ENCODE results near the gene ZC3H13. TPM values are rescaled to one million over a fixed set of nuclear protein-coding genes. Genes with fewer than 3 reads are reported as not detected.

Gene ZC3H13, protein sequence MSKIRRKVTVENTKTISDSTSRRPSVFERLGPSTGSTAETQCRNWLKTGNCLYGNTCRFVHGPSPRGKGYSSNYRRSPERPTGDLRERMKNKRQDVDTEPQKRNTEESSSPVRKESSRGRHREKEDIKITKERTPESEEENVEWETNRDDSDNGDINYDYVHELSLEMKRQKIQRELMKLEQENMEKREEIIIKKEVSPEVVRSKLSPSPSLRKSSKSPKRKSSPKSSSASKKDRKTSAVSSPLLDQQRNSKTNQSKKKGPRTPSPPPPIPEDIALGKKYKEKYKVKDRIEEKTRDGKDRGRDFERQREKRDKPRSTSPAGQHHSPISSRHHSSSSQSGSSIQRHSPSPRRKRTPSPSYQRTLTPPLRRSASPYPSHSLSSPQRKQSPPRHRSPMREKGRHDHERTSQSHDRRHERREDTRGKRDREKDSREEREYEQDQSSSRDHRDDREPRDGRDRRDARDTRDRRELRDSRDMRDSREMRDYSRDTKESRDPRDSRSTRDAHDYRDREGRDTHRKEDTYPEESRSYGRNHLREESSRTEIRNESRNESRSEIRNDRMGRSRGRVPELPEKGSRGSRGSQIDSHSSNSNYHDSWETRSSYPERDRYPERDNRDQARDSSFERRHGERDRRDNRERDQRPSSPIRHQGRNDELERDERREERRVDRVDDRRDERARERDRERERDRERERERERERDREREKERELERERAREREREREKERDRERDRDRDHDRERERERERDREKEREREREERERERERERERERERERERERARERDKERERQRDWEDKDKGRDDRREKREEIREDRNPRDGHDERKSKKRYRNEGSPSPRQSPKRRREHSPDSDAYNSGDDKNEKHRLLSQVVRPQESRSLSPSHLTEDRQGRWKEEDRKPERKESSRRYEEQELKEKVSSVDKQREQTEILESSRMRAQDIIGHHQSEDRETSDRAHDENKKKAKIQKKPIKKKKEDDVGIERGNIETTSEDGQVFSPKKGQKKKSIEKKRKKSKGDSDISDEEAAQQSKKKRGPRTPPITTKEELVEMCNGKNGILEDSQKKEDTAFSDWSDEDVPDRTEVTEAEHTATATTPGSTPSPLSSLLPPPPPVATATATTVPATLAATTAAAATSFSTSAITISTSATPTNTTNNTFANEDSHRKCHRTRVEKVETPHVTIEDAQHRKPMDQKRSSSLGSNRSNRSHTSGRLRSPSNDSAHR (N-terminal part only)
- total RNA-seq (2014; rRNA removed; shearing (Covaris generic)) = 14.3 and 14.8 TPM in 2 replicates

DNA sequence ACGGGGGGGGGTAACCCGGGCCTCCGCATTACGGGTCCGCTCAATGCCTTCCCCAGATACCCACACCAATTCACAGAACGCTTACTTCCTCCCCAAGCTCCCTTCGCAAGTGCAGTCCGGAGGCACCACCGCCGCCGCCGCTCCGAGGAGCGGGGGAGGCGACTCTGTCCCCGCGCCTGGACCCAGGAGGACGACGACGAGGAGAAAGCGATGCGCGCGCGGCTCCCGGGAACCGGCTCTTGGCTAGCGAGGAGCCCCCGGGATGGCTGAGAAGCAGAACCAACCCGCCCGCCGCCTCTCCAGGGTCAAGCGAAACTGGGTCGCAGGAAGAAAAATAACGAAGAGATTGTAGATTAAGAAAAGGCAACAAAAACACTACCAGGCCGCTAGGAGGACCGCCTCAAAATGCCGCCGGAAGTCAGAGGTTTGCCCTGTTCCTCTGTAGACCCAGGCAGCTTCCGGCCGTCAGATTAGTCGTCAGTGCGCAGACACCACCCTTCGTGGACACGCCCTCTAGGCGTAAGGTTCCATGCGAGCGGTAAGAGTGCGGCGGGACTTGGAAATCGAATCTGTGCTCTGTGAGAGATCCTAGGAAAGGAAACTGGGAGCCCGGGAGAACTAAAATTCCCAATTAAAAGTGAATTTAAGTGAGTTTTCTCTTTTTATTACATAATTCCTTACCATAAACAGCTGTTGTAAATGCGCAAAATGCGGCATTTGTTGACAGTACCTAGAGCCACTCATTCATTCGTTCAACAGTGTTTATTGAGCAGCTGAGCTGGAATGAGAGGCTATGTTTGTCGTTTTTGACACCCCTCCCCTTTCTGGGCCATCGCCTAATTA is at the start of gene ZC3H13:
Gene ZC3H13 (minus strand): TSS at position 428 of the 843 bp plus-strand sequence. CDS start 7,239 bp downstream, outside the sequence.
- DNase-seq (ENCODE audit: low spot score) = peak; percentile 98

DNA sequence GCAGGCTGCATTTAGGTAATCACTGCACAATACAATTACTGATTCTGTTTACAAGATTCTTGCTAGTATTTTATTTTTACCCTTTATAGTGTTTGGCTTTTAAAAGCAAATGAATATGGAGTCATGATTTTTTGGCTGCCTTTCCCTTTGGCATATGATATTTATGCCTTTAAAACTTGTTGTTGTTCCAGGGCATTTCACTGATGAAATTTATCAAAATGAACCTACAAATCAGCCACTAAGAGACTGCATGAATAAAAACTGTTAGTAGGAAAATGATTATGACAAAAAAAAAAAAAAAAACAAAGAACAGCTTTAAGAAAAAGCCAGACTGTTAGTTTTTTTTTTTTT is 49.7 kb upstream of the ZC3H13 start:
- no peak for DNase-seq (ENCODE audit: low spot score)

DNA sequence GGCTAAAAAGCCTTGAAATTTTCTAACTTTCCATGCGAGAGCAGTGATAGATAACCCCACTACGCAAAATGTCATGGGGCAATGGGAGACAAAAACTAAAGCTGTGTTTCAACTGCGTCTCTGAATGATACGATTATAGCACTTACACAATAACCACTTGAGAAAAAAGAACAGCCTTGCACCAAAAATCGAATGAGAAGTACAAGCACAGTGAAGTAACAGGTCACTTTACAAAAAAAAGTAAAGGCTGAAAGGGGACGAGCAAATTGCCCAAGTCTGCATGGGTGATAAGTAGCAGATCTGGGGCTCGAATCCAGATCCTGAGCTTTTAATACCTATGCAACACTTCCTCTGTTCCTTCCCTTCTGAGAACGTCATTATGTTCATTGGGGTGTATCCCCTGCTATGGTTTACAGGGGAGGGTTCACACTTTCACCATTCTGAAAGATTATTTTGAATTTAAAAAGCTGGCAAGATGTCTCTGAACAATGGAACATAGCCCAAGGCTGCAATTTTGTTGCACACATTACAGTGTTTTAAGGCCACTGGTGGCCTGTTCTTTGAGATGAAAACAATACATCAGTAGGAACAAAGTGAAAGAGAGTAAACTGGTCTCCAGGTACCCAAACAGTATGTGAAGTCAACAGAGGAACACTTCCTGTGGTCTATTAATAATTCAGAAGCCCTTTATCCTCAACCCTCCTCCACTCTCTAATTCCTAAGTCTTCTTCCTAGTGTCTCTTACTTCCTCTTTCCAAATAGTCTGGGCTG is 49.1 kb upstream of the ZC3H13 start:
- DNase-seq (ENCODE audit: low spot score) = no peak

DNA sequence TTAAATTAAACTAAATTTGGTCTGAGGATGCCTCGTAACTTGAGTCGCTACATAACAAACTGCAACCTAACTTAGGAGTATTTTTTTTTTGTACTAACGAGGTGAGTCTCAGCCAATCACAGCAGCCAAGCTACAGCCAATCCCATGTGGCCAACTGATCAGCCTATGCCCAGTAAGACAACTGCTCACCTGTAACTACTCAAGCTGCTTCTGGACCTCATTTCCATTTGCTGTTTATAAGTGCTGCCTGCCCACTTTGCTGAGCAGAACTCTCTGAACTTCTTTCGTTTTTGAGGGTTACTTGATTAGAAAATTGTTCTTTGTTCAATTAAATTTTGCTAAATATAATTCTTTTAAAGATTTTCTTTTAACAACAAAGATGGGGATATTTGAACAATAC is 48.5 kb upstream of the ZC3H13 start:
- no peak for DNase-seq (ENCODE audit: low spot score)

DNA sequence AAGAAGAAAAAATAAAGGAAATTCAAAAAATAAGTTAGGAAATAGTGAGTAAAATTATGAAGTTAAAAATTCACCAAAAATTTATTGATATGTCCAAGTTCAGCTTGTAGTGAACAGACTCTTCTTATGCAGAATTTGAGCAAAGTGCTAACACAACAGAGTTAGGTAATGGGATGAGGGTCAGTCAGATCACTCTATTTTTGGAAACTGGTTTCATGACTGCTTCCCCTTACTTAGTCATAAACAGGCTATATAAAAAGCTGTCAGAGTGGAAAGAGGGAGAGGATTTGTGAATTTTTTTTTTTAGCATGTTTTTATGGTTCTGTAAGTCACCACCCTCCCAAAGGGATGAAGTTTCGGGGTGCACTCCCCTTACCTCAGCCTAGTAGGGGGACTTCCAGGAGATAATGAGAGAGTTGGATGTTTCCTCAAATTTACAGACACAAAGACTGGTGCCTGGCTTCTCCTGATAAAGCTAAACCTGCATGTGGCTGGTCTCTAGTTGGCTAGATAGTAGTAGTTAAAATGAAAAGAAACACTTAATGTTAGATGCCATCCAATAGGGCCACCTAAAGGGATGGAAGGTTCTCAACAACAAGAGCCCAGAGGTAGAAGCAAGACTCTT is 47.8 kb upstream of the ZC3H13 start:
- no peak for DNase-seq (ENCODE audit: low spot score)

DNA sequence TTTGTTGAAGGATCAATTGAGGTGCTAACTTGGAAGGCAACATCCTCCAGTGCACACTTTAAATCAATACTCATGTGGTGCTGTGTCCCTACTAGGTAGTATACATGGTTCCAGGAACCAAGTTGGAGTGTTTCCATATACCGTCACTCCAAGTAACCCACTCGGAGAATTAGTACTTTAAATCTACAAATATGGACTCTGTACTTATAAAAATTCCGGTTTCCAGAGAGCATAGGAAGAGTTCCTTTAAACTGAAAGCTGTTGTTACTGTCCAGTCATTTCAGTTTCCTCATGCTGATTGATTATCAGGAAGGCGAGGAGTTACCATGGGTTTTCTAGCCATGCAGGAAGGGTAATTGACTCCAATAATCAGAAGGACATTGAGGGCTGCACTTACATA is 45.1 kb upstream of the ZC3H13 start:
- no peak for DNase-seq (ENCODE audit: low spot score)

DNA sequence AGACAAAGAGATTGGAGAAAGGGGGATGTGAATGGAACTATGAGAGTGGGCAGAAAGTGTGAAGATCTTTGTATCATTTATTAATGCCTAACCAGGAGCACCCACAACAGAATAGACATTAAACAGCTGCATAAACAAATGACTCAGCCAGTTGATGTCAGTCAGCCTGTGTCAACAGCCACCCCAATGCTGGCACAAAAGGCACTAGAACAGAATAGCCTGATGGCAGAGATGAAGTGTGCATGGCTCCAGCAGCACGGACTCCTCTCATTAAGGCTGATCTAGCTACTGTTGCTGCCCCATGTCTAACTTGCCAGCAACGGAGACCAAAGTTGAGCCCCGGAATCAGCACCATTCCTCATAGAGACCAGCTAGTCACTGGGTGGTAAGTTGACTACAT is 44.5 kb upstream of the ZC3H13 start:
- no peak for DNase-seq (ENCODE audit: low spot score)

DNA sequence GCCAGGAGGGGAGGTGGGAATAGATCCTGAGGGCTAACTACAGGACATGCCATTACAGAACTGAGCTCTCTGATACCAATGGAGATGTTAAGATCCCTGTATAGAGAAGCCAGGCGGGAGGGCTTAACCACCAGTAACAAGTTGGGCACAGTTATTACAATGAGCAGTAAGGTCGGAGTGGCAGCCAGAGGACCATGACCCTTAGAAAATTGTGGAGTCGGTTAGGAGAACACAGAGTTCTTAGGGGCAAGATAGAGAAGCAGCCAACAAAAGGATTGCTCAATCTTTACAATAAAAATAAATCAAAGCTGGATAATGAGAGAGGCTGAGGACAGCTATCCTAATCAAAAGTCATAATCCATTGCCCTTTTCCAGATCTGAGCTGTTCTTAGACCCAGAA is 41.9 kb upstream of the ZC3H13 start:
- DNase-seq (ENCODE audit: low spot score) = no peak

DNA sequence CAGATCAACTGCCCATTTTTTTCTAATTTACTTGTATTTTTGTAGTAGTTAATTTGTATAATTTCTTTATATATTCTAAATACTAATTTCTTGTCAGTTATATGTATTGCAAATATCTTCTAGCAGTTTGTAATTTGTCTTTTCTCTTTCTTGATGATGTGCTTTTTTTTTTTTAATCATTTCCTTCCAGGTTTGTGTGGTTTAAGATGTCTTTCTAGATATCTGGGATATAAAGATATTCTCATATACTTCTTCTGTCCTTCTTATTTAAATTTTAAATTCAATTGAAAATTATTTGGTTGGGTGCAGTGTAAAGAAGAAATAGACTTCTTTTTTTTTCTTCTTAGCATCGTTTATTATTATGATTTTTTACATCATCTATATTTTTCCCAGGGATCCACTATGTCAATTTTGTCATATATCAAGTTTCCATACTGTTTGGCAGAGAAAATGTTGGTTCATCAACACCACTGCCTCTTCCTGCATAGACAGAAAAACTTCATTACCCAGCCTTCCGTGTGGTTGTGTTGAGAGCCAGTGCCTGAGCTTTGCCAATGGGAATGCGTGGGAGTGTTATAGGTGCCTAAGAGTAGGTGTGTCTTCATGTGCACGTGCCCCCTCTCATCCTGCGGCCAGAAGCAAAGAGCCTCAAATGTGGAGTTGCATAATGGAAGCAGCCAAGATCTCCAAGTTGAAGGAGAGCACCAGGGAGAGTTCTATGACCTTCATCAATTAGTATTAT is 36.4 kb upstream of the ZC3H13 start:
- no peak for DNase-seq (ENCODE audit: low spot score)

DNA sequence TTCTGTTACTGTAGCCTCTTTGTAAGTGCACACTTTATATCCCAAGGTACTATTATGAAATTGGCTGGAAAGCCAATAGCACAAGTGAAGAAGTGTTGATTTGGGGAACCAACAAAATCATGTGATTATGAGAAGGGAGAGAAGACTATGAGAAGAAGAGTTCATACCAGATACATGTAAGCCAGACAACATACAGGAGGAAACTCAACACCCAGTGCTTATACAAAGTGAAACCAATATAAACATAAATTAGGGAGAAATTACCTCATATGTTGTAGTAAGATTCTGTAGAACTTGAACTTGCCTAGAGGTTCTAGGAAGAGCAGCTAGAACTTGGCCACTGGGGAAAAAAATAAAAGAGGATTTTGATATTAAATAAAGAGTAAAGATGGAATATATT is 34.9 kb upstream of the ZC3H13 start:
- no peak for DNase-seq (ENCODE audit: low spot score)

DNA sequence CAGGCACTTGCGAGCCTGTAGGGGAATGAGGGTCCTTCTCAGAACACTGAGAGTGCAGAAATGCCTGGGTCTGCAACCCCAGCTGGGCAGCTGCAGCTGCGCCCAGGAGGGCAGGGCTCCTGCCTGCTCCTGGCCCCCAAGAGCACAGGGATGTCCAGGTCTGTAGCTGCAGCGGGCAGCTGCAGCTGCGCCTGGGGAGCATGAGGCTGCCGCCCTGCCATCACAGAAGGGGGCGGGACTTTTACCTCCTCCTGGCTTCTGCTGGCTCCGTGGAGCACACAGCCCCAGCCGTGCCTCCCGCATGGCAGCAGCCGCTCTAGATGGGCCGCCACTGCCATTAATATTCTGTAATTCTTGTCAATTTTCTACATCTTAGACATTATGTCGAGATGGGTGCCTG is 34.4 kb upstream of the ZC3H13 start:
- no peak for DNase-seq (ENCODE audit: low spot score)

DNA sequence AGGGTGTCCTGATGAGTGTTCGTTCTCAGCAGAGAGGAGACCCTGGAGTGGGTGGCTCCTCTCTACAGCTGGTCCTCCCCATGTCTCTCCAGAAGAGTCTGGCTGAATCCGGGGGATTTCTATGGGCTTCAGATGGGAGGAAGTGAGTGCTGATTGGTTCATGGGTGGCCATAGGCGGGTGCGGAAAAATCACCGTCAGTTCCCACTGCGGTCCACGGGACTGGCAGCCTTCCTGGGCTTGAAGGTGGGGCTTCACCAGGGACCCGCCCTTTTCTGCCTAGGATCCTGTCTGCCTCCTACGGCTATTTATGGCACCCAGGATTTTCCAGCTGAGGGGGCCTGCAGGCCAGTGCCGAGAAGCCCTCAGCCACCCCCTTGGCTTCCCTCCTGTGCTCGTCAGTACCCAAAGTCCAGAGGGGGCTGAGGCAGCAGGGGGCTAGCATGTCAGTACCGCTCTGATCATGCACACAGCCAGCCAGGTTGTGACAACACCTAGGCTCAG is 33.9 kb upstream of the ZC3H13 start:
- DNase-seq (ENCODE audit: low spot score) = no peak

DNA sequence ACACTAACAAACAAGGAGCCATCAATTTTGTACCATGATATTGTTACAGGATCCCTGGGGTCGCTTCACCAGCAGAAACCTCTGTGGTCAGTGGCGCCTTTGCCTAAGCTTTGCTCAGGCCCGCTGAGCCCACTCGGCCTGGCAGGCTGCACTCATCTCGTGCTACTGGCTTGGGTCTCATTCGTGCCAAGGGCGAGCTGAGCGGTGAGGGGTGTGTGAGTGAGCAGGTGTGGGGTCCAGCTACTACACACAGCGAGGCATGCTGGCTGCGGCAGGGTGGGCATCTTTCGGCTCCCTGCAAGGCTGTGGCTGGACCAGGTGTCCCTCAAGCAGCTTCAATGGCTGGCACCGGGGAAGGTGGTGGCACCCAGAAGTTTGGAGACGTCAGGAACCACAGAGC is 33.2 kb upstream of the ZC3H13 start:
- DNase-seq (ENCODE audit: low spot score) = no peak

DNA sequence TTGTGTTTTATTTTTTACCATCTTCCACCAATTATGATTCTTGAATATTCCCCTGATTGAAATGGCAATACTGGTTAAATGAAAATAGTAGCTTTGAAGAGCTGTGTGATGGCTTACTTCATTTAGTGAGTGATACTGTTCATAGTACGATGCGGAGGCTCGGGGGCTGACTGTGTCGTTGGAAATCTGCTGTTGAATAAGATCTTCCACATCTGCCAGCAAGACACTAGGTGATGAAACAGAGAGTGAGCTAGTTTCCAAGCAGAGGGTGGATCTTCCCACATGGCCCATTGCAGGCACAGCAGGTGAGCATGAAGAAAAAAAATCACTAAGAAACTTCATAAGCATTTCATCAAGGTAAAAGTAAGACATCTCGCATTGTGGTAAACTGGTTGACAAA is 29.8 kb upstream of the ZC3H13 start:
- no peak for DNase-seq (ENCODE audit: low spot score)

DNA sequence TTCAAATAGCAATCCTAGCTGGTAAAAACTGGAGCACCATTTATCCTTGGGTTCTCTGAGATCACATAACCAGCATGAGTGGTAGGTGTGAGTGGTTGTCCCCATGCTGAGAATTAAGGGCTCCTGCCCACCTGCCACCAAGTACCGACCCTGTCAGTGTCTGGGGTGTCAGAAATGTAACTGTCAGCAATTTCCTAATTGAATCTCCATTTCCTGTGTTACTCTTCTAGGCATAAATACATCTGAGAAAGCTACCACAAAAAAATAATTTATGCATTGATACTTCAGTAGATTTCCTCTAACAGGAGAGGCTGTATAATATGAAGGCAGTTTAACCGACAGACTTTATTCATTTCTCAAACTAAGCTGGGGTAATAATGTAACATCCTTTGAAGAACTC is 27.2 kb upstream of the ZC3H13 start:
- DNase-seq (ENCODE audit: low spot score) = no peak

DNA sequence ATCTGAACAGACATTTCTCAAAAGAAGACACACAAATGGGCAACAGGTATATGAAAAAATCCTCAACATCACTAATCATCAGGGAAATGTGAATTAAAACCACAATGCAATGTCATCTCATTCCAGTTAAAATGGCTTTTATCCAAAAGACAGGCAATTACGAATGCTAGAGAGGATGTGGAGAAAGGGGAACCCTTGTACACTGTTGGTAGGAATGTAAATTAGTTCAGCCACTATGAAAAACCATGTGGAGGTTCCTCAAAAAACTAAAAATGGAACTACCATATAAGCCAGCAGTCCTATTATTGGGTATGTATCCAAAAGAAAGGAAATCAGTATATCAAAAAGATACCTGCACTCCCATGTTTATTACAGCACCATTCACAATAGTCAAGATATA is 24.7 kb upstream of the ZC3H13 start:
- DNase-seq (ENCODE audit: low spot score) = no peak

DNA sequence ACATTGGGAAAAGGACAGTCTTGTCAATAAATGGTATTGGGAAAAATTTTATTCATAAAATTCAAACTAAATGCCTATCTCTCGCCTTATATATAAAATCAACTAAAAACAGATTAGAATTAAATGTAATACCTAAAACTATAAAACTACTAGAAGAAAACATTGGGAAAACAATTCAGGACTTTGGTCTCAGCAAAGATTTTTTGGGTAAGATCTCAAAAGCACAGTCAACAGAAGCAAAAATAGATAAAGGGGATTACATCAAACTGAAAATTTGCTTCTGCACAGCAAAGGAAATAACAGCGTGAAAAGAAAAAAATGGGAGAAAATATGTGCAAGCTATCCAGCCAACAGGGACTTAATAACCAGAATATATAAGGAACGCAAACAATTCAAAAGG is 24.3 kb upstream of the ZC3H13 start:
- no peak for DNase-seq (ENCODE audit: low spot score)

DNA sequence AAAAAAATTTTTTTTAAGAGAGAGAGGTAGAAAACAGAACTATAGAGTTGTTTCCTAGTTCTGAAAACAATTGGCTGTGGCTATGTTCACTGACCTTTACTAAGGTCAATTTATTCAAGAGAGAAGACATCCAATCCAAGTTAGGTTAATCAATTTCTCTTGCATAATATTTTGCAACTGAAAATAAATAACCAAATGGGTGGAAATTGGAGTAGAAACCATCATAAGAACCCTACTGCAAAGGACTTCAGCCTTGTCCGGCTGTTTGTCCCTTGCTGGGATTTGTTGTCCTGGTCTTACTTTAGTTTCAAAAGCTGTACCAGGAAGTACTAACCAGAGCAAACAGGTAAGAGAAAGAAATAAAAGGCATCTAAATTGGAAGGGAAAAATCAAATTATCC is 23.3 kb upstream of the ZC3H13 start:
- no peak for DNase-seq (ENCODE audit: low spot score)
